Fibroblast of lung (primary cell): ENCODE measurements around the gene CEMP1.

Source experiments
- CTCF ChIP-seq, 2 donors: IDR thresholded peaks in 1 of 2; conservative IDR thresholded peaks in 1 of 2; 1 replicate in 1 of 2; 2 replicates in 1 of 2; pipeline ENCODE4 v1.5.1; 2011 to 2012; ENCODE audit warnings: low read length in 2 of 2, control low read depth in 1 of 2, inconsistent platforms in 1 of 2, low read depth in 1 of 2, mild to moderate bottlenecking in 1 of 2
- EZH2 ChIP-seq: IDR thresholded peaks from 2 replicates; pipeline ENCODE4 v1.5.1; 2012; ENCODE audit warnings: low read length, control low read depth, mild to moderate bottlenecking; ENCODE audit errors: missing control alignments

- TF ChIP-seq CTCF (conservative IDR thresholded peaks at IDR 0.05 in 1 of 2, IDR thresholded peaks at IDR 0.05 in 1 of 2; ENCODE audit: low read depth in 1 of 2, low read length in 2 of 2) = no peak
- no peak for TF ChIP-seq EZH2
These were observed 10.2 kb downstream of the CEMP1 start for GRCh38 chr16:2520784-2521531.
